Fibroblast of lung (primary cell): ENCODE measurements around the gene CPA1. TPM values are rescaled to one million over a fixed set of nuclear protein-coding genes. Genes with fewer than 3 reads are reported as not detected.

Experiments used
- DNase-seq, 2 donors: peaks; one replicate each; pipeline versions ENCODE4 v3.0.0 to v3.0.0-alpha.2; 2010; ENCODE audit warnings: low read depth in 2 of 2
- H2AFZ ChIP-seq: 2 replicates; pipeline ENCODE4 v1.5.1; 2012; ENCODE audit warnings: low read length, control low read depth, inconsistent platforms
- H3K27ac ChIP-seq: 2 replicates; pipeline ENCODE4 v1.5.1; 2011; ENCODE audit warnings: low read length, control low read depth; ENCODE audit not compliant: insufficient read depth
- H3K27me3 ChIP-seq: 2 replicates; pipeline ENCODE4 v1.5.1; 2011; ENCODE audit warnings: mild to moderate bottlenecking, low read length; ENCODE audit not compliant: control insufficient read depth, insufficient read depth
- H3K36me3 ChIP-seq: 2 replicates; pipeline ENCODE4 v1.5.1; 2011; ENCODE audit warnings: low read length; ENCODE audit not compliant: control insufficient read depth, insufficient read depth
- H3K4me1 ChIP-seq: 2 replicates; pipeline ENCODE4 v1.5.1; 2011; ENCODE audit warnings: low read length; ENCODE audit not compliant: control insufficient read depth, insufficient read depth; ENCODE audit errors: extremely low read depth
- H3K4me2 ChIP-seq: 2 replicates; pipeline ENCODE4 v1.5.1; 2011; ENCODE audit warnings: low read length, control low read depth; ENCODE audit not compliant: insufficient read depth; ENCODE audit errors: extremely low read depth
- H3K4me3 ChIP-seq, 4 experiments: fragments of 200-600 bp in 1 of 4; sonication (generic) in 1 of 4; replicated peaks in 1 of 4; 2 replicates each; pipeline ENCODE4 v1.5.1; 2011 to 2016; ENCODE audit warnings: low read length in 4 of 4, low read depth in 3 of 4, mild to moderate bottlenecking in 3 of 4, control low read depth in 2 of 4, inconsistent platforms in 1 of 4, mixed read lengths in 1 of 4; ENCODE audit not compliant: insufficient read depth in 1 of 4; ENCODE audit errors: control extremely low read depth in 1 of 4
- H3K79me2 ChIP-seq: 2 replicates; pipeline ENCODE4 v1.5.1; 2012; ENCODE audit warnings: mild to moderate bottlenecking, low read length, inconsistent platforms; ENCODE audit not compliant: control insufficient read depth, insufficient read depth
- H3K9ac ChIP-seq: 2 replicates; pipeline ENCODE4 v1.5.1; 2011; ENCODE audit warnings: mild to moderate bottlenecking, low read length, control low read depth; ENCODE audit not compliant: insufficient read depth
- H3K9me3 ChIP-seq: 2 replicates; pipeline ENCODE4 v1.5.1; 2012; ENCODE audit warnings: low read depth, low read length; ENCODE audit not compliant: control insufficient read depth, insufficient read depth
- H4K20me1 ChIP-seq: 2 replicates; pipeline ENCODE4 v1.5.1; 2011; ENCODE audit warnings: low read length; ENCODE audit not compliant: control insufficient read depth, insufficient read depth; ENCODE audit errors: extremely low read depth
- CTCF ChIP-seq, 2 donors: IDR thresholded peaks in 1 of 2; conservative IDR thresholded peaks in 1 of 2; 1 replicate in 1 of 2; 2 replicates in 1 of 2; pipeline ENCODE4 v1.5.1; 2011 to 2012; ENCODE audit warnings: low read length in 2 of 2, control low read depth in 1 of 2, inconsistent platforms in 1 of 2, low read depth in 1 of 2, mild to moderate bottlenecking in 1 of 2
- EZH2 ChIP-seq: IDR thresholded peaks from 2 replicates; pipeline ENCODE4 v1.5.1; 2012; ENCODE audit warnings: low read length, control low read depth, mild to moderate bottlenecking; ENCODE audit errors: missing control alignments
- polyA plus RNA-seq, 2 donors: library from polyadenylated mRNA; depleted of rRNA in 1 of 2; stranded (reverse) in 1 of 2; unstranded in 1 of 2; fragments of >200 nt; gene quantifications; 2 replicates each; pipeline ENCODE4 v1.2.1, GENCODE V29; 2011 to 2012; ENCODE audit warnings: missing spikeins in 1 of 2
- total RNA-seq: library from RNA; depleted of rRNA; stranded (reverse); fragments of >200 nt; gene quantifications from 2 replicates; pipeline ENCODE4 v1.2.1, GENCODE V29; 2014

CPA1 gene
- total and polyA plus RNA-seq, 2 donors (not counting 1 experiment from before 2014, with no cell fraction given): under 0.01 to 0.12 TPM

GRCh38 chr7:130394421-130395195 is 14.3 kb downstream of the CPA1 start:
- Histone ChIP-seq H3K4me2 (no peak overlapping the region), H3K9ac (no peak overlapping the region), H3K27ac (no peak overlapping the region), H3K36me3 (no peaks in the 10 kb centered on the region), H2AFZ (no peak overlapping the region), H3K4me1 (peaks cover 17% of the 10 kb centered on the region), H3K4me3 (no peak overlapping the region), H3K27me3 (no peaks in the 10 kb centered on the region), H4K20me1 (no peaks in the 10 kb centered on the region), H3K79me2 (no peaks in the 10 kb centered on the region), H3K9me3 (no peaks in the 10 kb centered on the region)
- no peak for DNase-seq
- TF ChIP-seq CTCF (conservative IDR thresholded peaks at IDR 0.05 in 1 of 2, IDR thresholded peaks at IDR 0.05 in 1 of 2; ENCODE audit: low read depth in 1 of 2, low read length in 2 of 2) (no peak), EZH2 (no peak)

- H3K9me3 ChIP-seq: no peaks in the 10 kb centered on the region
- no peak for DNase-seq
- no peak overlapping the region for H3K4me3 ChIP-seq
- H3K36me3 ChIP-seq: no peaks in the 10 kb centered on the region
- peaks cover 17% of the 10 kb centered on the region for H3K4me1 ChIP-seq
- no peak overlapping the region for H2AFZ ChIP-seq
- peak overlapping the region; percentile 41 for H3K4me2 ChIP-seq
- H3K9ac ChIP-seq: no peak overlapping the region
- no peak overlapping the region for H3K27ac ChIP-seq
- H4K20me1 ChIP-seq: no peaks in the 10 kb centered on the region
- no peaks in the 10 kb centered on the region for H3K27me3 ChIP-seq
- TF ChIP-seq EZH2 (no peak), CTCF (conservative IDR thresholded peaks at IDR 0.05 in 1 of 2, IDR thresholded peaks at IDR 0.05 in 1 of 2; ENCODE audit: low read depth in 1 of 2, low read length in 2 of 2) (no peak)
- H3K79me2 ChIP-seq: no peaks in the 10 kb centered on the region
These were observed 15.1 kb downstream of the CPA1 start for GRCh38 chr7:130395421-130395820.

- Histone ChIP-seq H3K36me3 (no peaks in the 10 kb centered on the region), H3K27me3 (no peaks in the 10 kb centered on the region), H3K4me3 (no peak overlapping the region), H3K79me2 (no peaks in the 10 kb centered on the region), H3K4me1 (peaks cover 17% of the 10 kb centered on the region), H3K9me3 (no peaks in the 10 kb centered on the region), H4K20me1 (no peaks in the 10 kb centered on the region), H2AFZ (peak overlapping the region; percentile 29), H3K4me2 (peak overlapping the region; percentile 46), H3K9ac (no peak overlapping the region), H3K27ac (no peak overlapping the region)
- TF ChIP-seq CTCF (conservative IDR thresholded peaks at IDR 0.05 in 1 of 2, IDR thresholded peaks at IDR 0.05 in 1 of 2; ENCODE audit: low read depth in 1 of 2, low read length in 2 of 2) (no peak), EZH2 (no peak)
- DNase-seq: no peak
These were observed 15.8 kb downstream of the CPA1 start for GRCh38 chr7:130396109-130396508.
